HG03565 (cell line): ENCODE measurements around the gene FAM171A2.
A peak's percentile ranks its signal among the peaks of the same experiment; 100 is the strongest.
"Not testable (repeated sequence)": the region's sequence is repeated elsewhere in the genome, so short reads cannot be mapped to it uniquely, and the experiment has no call there.

Experiments
- ATAC-seq: cut with Tn5 transposase; IDR thresholded peaks from one replicate; pipeline ENCODE4 v1.9.1; 2021; ENCODE audit warnings: mild to moderate bottlenecking, moderate library complexity; ENCODE audit not compliant: unreplicated experiment

Gene FAM171A2

GRCh38 chr17:44347206-44348055 lies 16.2 kb downstream of the FAM171A2 start:
- not testable (repeated sequence) for ATAC-seq

GRCh38 chr17:44346064-44346844 lies 17.4 kb downstream of the FAM171A2 start:
- ATAC-seq: no peak

- no peak for ATAC-seq
These were observed 18.1 kb downstream of the FAM171A2 start for GRCh38 chr17:44345454-44346026.

GRCh38 chr17:44344939-44345453 lies 18.7 kb downstream of the FAM171A2 start, which contains the start of gene GRN:
GRN (plus strand) TSS chr17:44345302; CDS start chr17:44349165, 3,863 bp downstream.
- ATAC-seq: no peak

GRCh38 chr17:44343510-44344209 lies 20.0 kb downstream of the FAM171A2 start:
- no peak for ATAC-seq

- ATAC-seq: not testable (repeated sequence)
These were observed 23.1 kb downstream of the FAM171A2 start for GRCh38 chr17:44340553-44340952.

GRCh38 chr17:44338702-44339101 lies 25.0 kb downstream of the FAM171A2 start:
- ATAC-seq: no peak

GRCh38 chr17:44335968-44336367 lies 27.7 kb downstream of the FAM171A2 start:
- ATAC-seq: no peak

GRCh38 chr17:44335564-44335963 lies 28.1 kb downstream of the FAM171A2 start:
- no peak for ATAC-seq

- ATAC-seq: no peak
These were observed 28.9 kb downstream of the FAM171A2 start for GRCh38 chr17:44334727-44335126.

- no peak for ATAC-seq
These were observed 29.3 kb downstream of the FAM171A2 start for GRCh38 chr17:44334315-44334714.

- ATAC-seq: no peak
These were observed 30.3 kb downstream of the FAM171A2 start for GRCh38 chr17:44333371-44333770.

- no peak for ATAC-seq
These were observed 32.3 kb downstream of the FAM171A2 start for GRCh38 chr17:44331249-44331760.

GRCh38 chr17:44330263-44330662 lies 33.4 kb downstream of the FAM171A2 start:
- ATAC-seq: not testable (repeated sequence)

- not testable (repeated sequence) for ATAC-seq
These were observed 34.1 kb downstream of the FAM171A2 start for GRCh38 chr17:44329516-44329915.

- ATAC-seq: no peak
These were observed 35.8 kb downstream of the FAM171A2 start for GRCh38 chr17:44327715-44328449.

GRCh38 chr17:44326861-44327444 lies 36.7 kb downstream of the FAM171A2 start:
- peak; percentile 45 for ATAC-seq

GRCh38 chr17:44324571-44325275 lies 38.9 kb downstream of the FAM171A2 start, which contains the start of gene SLC25A39:
SLC25A39 (minus strand) TSS chr17:44324823; CDS start chr17:44323562, 1,261 bp downstream.
- peak; percentile 54 for ATAC-seq
